ENCODE results near the gene PRRG4. TPM values are rescaled to one million over a fixed set of nuclear protein-coding genes. Genes with fewer than 3 reads are reported as not detected.

Gene PRRG4
- total RNA-seq, 1 donor from 2014 or later: 0.66 TPM

Other genes with a start within 250 kb of the PRRG4 start
- gene EIF3M, start 246.1 kb upstream of the PRRG4 start, total RNA-seq: 226 and 230 TPM in 2 replicates
- gene CCDC73, start 35.3 kb upstream of the PRRG4 start, total RNA-seq: 0.11 and 0.23 TPM in 2 replicates
- gene QSER1, start 62.9 kb downstream of the PRRG4 start, total RNA-seq: 16.3 and 17.0 TPM in 2 replicates
- gene DEPDC7, start 186.0 kb downstream of the PRRG4 start, total RNA-seq: 0.68 and 1.2 TPM in 2 replicates
- gene TCP11L1, start 209.6 kb downstream of the PRRG4 start, total RNA-seq: 11.6 and 12.5 TPM in 2 replicates

All from T-helper 2 cell treated with Interferon-gamma antibody and Interleukin-4, amounts not matched to agents 100 ng/mL and 5 ng/mL, for 36 hours (primary cell).